GM23338 (cell line): Measurements from ENCODE around the gene SPANXD. TPM values are rescaled to one million over a fixed set of nuclear protein-coding genes. Genes with fewer than 3 reads are reported as not detected.

Experiments used
- CREB1 ChIP-seq: fragments of 250-450 bp; sonication (Bioruptor Pico); IDR thresholded peaks from 2 replicates; pipeline ENCODE4 v1.5.0; 2020; ENCODE audit warnings: low read depth, mild to moderate bottlenecking, moderate library complexity
- CTCF ChIP-seq, 2 experiments: fragments of 200-600 bp in 1 of 2; sonication (generic) in 1 of 2; conservative IDR thresholded peaks; 2 replicates each; pipeline versions ENCODE4 v1.5.1 to v1.6.1; 2016 to 2017; ENCODE audit warnings: antibody characterized with exemption in 2 of 2, low read depth in 2 of 2, mild to moderate bottlenecking in 2 of 2, moderate library complexity in 1 of 2
- ETS1 ChIP-seq: IDR thresholded peaks from 2 replicates; pipeline ENCODE4 v1.6.1; 2016; ENCODE audit warnings: antibody characterized with exemption
- EZH2phosphoT487 ChIP-seq: fragments of 200-600 bp; sonication (generic); IDR thresholded peaks from one replicate; pipeline ENCODE4 v1.8.1; 2018; ENCODE audit warnings: antibody characterized with exemption; ENCODE audit not compliant: unreplicated experiment
- POLR2AphosphoS5 ChIP-seq: IDR thresholded peaks from 2 replicates; pipeline ENCODE4 v1.6.1; 2016; ENCODE audit warnings: antibody characterized with exemption, low read depth
- STAT1 ChIP-seq: IDR thresholded peaks from one replicate; pipeline ENCODE4 v1.6.1; 2016; ENCODE audit warnings: antibody characterized with exemption; ENCODE audit not compliant: unreplicated experiment
- ZNF114 ChIP-seq: fragments of 250-450 bp; sonication (Bioruptor Pico); IDR thresholded peaks from 2 replicates; pipeline ENCODE4 v1.5.0; 2020; ENCODE audit warnings: mild to moderate bottlenecking, moderate library complexity
- ZNF331 ChIP-seq: fragments of 250-450 bp; sonication (Bioruptor Pico); IDR thresholded peaks from 2 replicates; pipeline ENCODE4 v1.5.0; 2020; ENCODE audit warnings: low read depth, mild to moderate bottlenecking, moderate library complexity
- ZNF462 ChIP-seq: fragments of 250-450 bp; sonication (Bioruptor Pico); IDR thresholded peaks from 2 replicates; pipeline ENCODE4 v1.5.0; 2020; ENCODE audit warnings: mild to moderate bottlenecking, moderate library complexity
- polyA plus RNA-seq: library from polyadenylated mRNA; unstranded; fragments of >200 nt; fragmentation: Nextera tagmentation; extraction: Ambion mirVana; gene quantifications from 2 replicates; pipeline ENCODE4 v1.2.1, GENCODE V29; 2016
- total RNA-seq: library from RNA; depleted of rRNA; stranded (reverse); fragments of >200 nt; shearing (Covaris generic); gene quantifications from 2 replicates; pipeline ENCODE4 v1.2.3, GENCODE V29; 2014; rRNA removed

SPANXD gene
- total and polyA plus RNA-seq, 2 experiments from 2014 or later: not detected

GRCh38 chrX:141652286-141652685, 46.3 kb downstream of the SPANXD start (continued):
- TF ChIP-seq ZNF462 (no peak), POLR2AphosphoS5 (no peak), EZH2phosphoT487 (no peak), STAT1 (no peak), ETS1 (no peak), ZNF114 (CRISPR knock-in tag) (no peak), CTCF (conservative IDR thresholded peaks at IDR 0.05; ENCODE audit: low read depth in 2 of 2) (no peak), ZNF331 (CRISPR knock-in tag) (no peak), CREB1 (no peak)

Other genes with a start within 250 kb of the SPANXD start
- gene SPANXA1, start 114.0 kb downstream of the SPANXD start, total RNA-seq: 0.45 TPM in 1 of 2 replicates, not detected in the other
- gene SPANXA1, start 114.0 kb downstream of the SPANXD start, polyA plus RNA-seq: not detected in 2 replicates
- 0.45 TPM in 1 of 2 replicates, not detected in the other for gene SPANXA2, start 109.0 kb downstream of the SPANXD start, total RNA-seq
- not detected in 2 replicates for gene SPANXA2, start 109.0 kb downstream of the SPANXD start, polyA plus RNA-seq
- not detected in 2 replicates for gene MAGEC3, start 139.6 kb upstream of the SPANXD start, total RNA-seq
- gene MAGEC3, start 139.6 kb upstream of the SPANXD start, polyA plus RNA-seq: 0.21 TPM in 1 of 2 replicates, not detected in the other
- not detected in 2 replicates for gene MAGEC1, start 205.2 kb upstream of the SPANXD start, total RNA-seq
- gene MAGEC1, start 205.2 kb upstream of the SPANXD start, polyA plus RNA-seq: not detected in 2 replicates